ENCODE results near the gene KIF24.
"Not testable (repeated sequence)": the region's sequence is repeated elsewhere in the genome, so short reads cannot be mapped to it uniquely, and the experiment has no call there.

Gene KIF24, protein sequence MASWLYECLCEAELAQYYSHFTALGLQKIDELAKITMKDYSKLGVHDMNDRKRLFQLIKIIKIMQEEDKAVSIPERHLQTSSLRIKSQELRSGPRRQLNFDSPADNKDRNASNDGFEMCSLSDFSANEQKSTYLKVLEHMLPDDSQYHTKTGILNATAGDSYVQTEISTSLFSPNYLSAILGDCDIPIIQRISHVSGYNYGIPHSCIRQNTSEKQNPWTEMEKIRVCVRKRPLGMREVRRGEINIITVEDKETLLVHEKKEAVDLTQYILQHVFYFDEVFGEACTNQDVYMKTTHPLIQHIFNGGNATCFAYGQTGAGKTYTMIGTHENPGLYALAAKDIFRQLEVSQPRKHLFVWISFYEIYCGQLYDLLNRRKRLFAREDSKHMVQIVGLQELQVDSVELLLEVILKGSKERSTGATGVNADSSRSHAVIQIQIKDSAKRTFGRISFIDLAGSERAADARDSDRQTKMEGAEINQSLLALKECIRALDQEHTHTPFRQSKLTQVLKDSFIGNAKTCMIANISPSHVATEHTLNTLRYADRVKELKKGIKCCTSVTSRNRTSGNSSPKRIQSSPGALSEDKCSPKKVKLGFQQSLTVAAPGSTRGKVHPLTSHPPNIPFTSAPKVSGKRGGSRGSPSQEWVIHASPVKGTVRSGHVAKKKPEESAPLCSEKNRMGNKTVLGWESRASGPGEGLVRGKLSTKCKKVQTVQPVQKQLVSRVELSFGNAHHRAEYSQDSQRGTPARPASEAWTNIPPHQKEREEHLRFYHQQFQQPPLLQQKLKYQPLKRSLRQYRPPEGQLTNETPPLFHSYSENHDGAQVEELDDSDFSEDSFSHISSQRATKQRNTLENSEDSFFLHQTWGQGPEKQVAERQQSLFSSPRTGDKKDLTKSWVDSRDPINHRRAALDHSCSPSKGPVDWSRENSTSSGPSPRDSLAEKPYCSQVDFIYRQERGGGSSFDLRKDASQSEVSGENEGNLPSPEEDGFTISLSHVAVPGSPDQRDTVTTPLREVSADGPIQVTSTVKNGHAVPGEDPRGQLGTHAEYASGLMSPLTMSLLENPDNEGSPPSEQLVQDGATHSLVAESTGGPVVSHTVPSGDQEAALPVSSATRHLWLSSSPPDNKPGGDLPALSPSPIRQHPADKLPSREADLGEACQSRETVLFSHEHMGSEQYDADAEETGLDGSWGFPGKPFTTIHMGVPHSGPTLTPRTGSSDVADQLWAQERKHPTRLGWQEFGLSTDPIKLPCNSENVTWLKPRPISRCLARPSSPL (N-terminal part only)

GRCh38 chr9:34328987-34329832 is at the start of gene KIF24, which contains the start of gene NUDT2:
Gene KIF24, minus strand, starts transcription at chr9:34329268. Its CDS starts 17,922 bp downstream, at chr9:34311346.
Gene NUDT2, plus strand, starts transcription at chr9:34329569. Its CDS starts 9,471 bp downstream, at chr9:34339040.
- peak; percentile 99 to 100 for DNase-seq

DNA sequence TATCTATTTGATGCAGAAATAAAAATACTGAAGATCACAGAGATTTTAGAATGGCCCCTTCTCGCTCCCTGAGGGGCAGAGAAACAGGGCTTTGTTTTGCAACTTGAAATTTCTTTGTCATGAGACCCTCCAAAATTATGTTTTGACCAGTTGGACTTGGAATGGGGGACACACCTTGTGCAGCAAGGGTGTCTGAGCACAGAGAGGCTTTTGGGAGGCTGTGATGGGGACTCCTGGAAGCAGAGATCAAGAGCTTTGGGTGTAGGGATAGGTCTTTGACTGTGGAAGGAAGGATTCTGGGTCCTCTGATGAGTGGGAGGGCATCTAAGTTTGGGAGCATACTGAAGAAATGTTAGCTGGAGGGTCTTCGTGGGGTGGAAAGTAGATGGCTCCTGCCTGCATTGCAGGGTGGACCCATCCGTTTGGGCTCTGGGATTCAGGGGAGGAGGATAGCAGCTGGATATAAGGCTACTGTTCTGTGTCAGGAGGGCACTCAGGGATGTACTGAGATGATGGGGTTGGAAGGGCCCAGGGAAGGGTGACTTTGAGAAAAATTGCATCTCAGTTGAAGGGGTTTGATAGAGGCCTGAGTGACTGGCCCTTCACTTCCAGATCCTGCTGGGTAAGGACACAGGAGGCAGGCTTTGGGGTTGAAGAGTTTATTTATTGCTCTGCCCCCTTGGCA is 49.5 kb upstream of the KIF24 start:
- DNase-seq = no peak

DNA sequence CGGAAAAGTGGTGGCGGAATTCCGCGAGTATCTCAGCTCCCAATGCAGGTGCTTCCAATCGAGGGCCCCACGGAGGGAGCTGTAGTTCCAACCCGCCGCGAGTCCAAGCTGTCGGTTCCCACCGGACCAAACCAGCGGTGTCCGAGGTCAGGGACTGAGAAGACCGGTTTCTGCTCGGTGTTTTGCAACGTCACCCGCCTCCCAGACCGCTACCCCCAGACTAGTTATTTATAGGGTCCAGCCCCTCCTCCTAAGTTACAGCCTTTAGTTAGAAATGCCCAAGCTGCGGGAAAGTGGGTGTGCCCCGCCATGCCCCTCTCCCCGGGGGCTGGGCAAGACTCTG is 48.3 kb upstream of the KIF24 start:
- no peak for DNase-seq

- peak; percentile 95 for DNase-seq
These were observed 47.7 kb upstream of the KIF24 start, which contains the start of gene MYORG for GRCh38 chr9:34376596-34377403. Gene MYORG, minus strand, starts transcription at chr9:34376898. Its CDS starts 3,955 bp downstream, at chr9:34372943.

- DNase-seq = peak in 1 of 2 experiments; percentile 34
These were observed 47.0 kb upstream of the KIF24 start for GRCh38 chr9:34375901-34376595.

- DNase-seq = peak; percentile 83 to 89
These were observed 46.0 kb upstream of the KIF24 start for GRCh38 chr9:34374905-34375552.

DNA sequence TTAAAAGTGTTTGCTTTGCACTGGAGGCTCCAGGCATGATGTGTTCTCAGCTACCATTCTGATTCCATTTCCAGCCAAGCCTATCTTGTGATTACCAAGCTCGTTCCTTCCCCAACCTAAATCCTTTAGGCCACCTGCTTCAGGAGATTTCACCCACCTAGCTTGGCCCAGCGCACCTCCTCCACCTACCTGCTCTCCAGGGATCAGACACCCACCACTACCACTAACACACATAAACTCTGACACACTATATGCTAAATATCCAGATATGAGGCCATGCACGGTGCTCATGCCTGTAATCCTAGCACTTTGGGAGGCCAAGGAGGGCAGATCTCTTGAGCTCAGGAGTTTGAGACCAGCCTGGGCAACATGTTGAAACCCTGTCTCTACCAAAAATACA is 45.3 kb upstream of the KIF24 start:
- DNase-seq = no peak

GRCh38 chr9:34373749-34374148 is 44.7 kb upstream of the KIF24 start:
- no peak for DNase-seq

GRCh38 chr9:34372467-34373011 is 43.5 kb upstream of the KIF24 start:
- no peak for DNase-seq

- no peak for DNase-seq
These were observed 42.9 kb upstream of the KIF24 start for GRCh38 chr9:34371886-34372466.

DNA sequence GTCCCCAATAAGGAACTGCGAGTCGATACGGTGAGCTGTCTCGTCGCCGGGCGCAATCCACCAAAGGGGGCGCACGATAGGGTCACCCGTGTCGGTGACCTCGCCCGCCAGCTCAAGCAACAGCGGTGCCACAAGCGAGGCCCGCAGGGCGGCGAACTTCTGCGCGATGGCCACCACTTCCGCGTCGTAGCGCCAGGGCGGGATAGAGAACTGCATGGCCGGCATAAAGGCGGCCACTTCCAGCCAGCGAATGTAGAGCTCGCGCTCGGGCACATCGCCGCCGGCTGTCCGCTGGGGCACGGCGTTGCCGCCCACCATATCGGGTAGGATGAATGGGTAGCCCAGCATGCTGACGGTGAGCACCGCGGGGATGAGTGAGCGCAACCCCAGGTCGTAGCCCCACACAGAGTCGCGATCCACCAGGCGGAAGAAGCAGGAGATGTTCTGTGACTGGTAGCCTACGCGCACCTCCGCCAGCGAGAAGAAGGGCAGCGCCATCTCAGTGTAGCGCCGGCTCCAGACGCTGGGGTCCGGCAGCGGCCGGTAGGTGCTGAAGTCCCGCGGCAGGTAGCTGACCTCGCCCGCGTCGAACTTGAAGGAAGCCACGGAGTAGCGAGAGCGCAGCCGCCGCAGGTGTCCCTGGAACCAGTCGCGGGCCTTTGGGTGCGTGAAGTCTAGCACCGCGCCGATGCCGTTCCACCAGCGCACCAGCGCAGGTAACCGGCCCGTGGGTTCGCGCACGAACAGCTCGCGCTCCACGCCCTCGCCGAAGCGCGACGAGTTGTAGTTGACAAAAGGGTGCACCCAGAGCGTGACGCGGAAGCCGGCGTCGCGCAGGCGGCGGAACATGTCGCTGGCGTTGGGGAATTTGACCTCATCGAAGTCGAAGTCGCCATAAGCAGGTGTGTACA is 42.2 kb upstream of the KIF24 start:
- DNase-seq = no peak

DNA sequence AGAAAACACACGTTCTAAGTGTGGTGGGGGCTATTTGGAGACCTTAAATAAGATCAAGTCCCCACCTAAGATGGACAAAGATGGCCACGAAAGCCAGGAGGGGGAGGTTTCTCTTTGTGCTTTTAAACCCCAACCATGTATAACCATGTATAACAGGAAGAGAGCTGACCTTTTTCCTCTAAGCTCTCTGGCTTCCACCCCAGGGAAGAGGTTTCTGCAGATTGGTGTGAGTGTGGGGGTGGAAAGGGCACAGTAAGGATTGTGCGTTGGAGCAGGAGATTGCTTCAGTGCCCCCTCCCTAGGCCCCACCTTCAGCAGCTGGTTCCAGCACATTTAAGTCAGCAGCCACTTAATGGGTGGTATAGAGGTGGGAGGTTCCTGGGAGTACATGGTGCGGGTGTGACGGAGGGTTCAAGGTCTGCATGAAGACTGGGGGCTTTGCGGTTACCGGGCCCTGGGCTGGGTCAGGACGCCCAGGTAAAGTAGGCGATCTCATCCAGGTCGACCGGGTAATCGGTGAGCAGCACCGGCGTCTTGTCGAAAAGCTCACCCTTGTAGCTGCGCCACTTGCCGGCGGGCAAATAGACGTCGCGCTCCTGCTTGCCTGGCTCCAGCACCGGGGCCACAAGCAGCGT is 41.4 kb upstream of the KIF24 start:
- DNase-seq = no peak

DNA sequence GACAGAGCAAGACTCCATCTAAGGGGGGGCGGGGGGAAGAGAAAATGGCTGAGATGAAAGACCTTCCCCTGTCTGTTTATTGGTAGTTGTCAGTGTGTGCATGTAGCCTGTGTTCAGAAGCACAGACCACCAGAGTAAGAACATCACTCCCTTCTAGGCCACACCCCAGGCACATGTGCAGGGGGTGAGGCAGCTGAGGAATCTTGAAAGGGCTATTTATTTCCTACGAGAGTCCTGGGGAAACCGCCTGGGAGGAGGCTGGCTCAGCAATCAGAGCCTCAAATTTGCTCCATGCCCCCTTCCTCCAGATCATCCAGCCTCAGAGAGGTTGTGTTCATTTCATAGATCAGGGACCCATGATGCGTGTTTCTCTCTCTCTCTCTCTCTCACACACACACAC is 40.6 kb upstream of the KIF24 start:
- no peak for DNase-seq

DNA sequence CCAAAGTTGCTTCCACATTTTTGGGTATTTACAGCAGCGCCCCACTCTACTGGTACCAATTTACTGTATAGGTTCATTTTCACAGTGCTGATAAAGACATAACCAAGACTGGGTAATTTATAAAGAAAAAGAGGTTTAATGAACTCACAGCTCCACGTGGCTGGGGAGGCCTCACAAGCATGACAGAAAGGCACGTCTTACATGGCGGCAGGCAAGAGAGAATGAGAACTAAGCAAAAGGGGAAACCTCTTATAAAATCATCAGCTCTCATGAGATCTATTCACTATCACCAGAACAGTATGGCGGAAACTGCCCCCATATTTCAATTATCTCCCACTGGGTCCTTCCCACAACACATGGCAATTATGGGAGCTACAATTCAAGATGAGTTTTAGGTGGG is 39.7 kb upstream of the KIF24 start:
- not testable (repeated sequence) for DNase-seq

- not testable (repeated sequence) for DNase-seq
These were observed 38.8 kb upstream of the KIF24 start for GRCh38 chr9:34367751-34368410.

- DNase-seq = no peak
These were observed 37.3 kb upstream of the KIF24 start for GRCh38 chr9:34366365-34366764.
